Dermis blood vessel endothelial cell (primary cell): ENCODE measurements around the gene PDCD4. TPM values are rescaled to one million over a fixed set of nuclear protein-coding genes. Genes with fewer than 3 reads are reported as not detected.

Experiments
- DNase-seq: peaks from one replicate; pipeline ENCODE4 v3.0.0; 2010
- total RNA-seq: library from RNA; depleted of rRNA; stranded (reverse); fragments of >200 nt; gene quantifications from 2 replicates; pipeline ENCODE4 v1.2.3, GENCODE V29; 2014

Gene PDCD4
- total RNA-seq, 1 donor from 2014 or later, result 200 TPM

DNA sequence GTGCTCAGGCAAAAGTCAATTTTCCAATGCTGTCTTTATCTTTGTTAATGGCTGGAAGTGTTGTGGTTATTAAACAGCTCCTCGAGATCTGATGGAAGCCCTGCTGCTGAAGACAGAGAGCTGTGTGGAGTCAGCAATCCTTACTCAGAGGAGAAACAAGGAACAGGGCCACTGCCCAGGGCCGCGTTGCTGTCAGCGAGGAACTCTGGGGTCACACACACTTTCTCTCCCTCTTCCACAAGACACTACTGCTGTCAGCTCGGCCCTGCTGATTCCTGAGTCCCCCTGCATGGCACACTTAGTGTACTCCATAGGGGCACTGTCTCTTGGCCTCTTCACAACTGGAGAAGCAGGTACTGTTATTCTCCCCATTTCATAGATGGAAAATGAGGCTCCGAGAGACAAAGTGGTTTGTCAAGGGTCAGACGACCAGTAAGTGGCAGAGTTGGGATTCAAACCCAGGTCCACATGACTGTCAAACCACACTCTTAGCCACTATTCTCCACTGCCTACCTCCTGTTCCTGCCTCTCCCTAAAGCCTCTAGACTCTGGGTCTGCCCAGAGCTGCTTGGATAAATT is 29.3 kb upstream of the PDCD4 start:
- DNase-seq, result no peak

DNA sequence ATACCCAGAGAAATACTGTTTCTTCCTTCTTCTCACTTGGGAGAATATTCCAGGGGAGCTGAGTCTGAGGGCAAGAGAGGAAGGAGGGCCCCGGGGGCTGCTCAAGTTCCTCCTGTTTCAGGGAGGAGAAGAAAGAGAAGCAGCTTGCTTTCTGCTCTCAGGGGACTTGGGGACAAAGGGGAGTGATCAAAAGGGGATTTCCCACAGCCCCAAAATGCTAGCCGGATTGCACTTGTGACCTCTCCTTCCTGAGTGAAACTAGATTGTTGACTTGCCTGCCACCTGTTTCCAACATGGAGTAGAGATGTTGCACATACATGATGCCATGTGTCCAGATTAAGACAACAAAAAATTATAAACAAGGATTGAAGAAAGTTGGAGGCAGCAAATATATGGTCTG is 28.7 kb upstream of the PDCD4 start:
- DNase-seq, result no peak

DNA sequence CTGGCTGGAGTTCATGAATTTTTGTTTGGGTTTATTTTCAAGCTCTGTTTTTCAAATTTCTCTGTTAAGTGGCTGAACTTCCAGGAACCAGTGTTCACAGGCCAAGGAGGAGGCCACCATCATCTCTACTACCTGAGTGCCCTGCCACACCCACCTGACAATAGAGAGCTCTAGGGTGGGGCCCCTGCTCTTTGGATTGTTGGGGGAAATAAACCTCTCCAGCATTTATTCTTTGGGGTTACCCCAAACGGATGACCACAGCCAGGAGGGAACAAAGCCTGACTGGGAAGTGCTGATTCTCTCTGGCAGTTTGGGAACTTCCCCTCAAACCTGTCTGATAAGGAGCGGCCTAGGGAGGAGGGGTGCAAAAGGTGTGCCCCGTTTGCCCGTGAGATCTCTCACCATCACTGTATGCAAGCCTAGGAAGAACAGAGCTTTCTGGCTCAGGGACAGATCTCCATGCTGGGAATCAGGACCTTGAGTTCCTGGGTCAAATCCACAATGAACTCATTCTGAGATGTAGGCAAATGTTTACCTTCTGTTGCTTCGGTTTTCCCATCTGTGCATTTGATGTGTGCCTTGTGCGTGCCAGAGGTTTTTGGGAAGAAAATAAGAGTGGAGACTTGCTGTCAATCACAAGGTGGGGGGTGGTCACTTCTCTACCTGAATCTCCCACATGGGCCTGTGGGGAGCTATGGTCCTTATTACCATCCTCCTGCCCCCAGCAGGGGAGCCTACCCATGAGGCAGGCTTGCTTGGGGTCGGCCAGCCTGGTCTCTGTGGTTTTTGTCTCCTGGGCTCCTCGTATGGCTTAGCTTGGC is 27.7 kb upstream of the PDCD4 start:
- DNase-seq, result no peak

DNA sequence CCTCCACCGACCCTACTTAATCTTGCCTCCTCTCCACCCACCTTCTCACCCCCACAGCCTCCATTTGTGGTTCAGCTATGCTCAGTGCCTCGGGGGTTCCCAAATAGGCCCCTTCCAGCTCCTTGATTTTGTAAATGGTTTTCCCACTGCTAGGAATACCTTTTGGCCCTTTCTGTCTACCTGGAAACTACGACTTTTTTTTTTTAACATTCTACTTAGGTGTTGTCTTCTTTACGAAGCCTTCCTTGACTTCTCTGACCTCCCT is 27.2 kb upstream of the PDCD4 start:
- no peak for DNase-seq

DNA sequence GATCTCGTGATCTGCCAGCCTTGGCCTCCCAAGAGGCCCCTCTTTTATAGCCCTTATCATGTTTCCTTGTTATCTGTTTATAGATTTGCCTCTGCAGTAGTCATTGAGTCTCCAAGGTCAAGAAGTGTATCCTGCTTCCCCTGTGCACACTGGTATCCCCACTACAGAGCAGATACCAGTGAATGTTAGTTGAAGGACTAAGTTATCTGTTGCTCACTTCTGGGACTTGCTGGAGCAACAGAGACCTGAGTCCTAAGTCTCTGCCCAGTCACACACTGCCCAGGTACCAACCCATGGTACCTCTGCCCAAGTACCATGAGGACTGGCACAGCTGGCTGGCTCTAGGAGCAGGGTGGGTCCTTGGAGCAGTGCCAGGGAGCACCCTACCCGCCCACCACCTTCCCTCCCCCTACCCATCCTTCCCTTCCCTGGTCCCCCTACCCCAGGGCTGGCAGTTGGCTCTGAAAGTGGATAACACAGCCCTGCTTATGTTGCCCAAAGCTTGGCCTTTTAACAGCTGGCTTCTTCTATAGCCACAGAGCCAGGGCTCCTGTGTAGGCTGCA is 26.5 kb upstream of the PDCD4 start:
- no peak for DNase-seq

DNA sequence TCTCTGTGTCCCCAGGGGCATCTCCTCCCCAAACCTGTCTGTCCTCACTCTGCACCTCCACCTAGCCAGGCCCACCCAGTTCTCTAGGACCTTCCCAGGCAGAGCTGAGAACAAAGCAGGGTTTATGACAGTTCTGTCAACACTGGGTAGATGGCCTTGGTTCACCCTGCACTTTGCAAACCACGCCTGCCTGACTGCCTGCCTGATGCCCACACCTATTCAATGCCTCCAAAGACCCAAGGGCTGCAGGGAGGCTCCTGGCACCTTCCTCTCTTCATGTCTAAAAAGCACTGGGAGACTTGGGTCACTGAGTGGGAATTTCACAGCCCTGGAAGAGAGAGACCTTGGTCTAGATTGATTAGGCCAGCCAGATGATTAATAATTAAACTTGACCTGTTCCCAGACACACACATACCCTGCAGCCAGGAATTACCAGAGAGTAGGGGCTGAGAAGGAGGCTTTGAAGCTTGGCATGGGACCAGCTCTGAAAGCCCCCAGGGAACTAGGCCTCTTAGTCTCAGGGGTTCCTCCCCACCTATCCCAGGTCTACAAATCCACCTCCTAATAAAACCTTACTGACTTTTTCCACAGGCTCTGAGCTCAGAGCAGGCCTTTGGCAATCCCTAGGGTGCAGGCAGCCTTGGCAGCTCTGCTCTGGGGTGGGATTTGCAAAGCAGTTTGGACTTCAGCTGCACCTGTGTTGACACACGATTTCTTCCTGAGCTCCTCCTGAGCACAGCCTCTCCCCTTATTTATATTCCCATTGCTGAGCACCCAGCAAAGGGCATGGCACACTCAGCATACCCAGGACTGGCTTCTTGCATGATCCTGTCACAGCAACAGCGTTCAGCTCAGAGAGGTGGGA is 25.7 kb upstream of the PDCD4 start:
- no peak for DNase-seq

DNA sequence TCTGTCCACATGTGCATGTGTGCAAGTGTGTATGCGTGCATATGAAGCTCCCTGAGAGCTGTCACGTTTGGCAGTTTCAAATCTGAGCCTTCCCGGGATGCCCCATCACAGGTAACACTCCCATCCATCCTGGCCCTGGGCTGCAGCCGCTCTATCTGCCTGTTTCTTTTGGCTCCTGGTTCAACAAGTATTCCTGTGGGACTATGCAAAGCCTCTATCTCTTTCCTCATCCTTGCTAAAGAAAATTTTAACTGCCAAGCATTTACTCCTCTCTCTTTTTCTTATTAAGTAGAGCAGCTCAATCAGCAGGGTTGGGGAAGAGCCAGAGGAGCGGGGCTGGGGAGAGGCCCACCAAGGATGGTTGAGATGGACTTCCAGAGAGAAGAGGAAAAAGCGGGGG is 24.4 kb upstream of the PDCD4 start:
- no peak for DNase-seq

DNA sequence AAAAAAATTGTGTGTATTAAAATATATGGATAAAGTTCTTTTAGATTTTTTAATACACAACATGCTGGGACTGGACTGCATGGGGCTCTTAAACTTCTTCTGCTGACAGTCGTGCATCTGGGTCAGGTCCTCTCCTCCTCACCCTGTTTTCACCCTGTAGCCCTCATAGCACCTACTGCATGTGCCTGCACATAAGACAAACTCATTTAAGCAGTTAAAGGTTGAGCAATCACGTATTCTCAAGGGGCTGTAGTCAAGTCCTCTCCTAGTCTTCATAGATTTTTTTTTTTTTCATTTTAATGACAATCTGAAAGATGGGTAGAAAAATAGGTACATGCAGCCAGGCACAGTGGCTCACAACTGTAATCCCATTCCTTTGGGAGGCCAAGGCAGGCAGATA is 23.6 kb upstream of the PDCD4 start:
- no peak for DNase-seq

DNA sequence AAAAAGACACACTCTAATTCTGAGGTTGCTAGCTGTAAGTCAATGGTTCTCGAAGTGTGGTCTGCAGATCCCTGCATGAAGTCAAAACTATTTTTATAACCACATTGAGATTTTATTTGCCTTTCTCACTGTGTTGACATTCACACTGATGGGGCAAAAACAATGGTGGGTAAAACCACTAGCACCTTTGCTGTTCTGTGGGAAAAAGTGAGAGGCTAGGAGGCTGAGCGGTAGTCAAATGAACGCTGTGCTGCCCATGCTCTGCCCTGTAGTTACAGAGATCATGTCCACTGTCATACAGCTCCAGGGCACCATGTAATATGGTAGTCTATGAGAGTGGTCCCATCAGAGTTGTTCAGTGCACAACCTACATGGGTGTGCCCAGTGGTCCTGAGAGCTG is 21.6 kb upstream of the PDCD4 start:
- no peak for DNase-seq

DNA sequence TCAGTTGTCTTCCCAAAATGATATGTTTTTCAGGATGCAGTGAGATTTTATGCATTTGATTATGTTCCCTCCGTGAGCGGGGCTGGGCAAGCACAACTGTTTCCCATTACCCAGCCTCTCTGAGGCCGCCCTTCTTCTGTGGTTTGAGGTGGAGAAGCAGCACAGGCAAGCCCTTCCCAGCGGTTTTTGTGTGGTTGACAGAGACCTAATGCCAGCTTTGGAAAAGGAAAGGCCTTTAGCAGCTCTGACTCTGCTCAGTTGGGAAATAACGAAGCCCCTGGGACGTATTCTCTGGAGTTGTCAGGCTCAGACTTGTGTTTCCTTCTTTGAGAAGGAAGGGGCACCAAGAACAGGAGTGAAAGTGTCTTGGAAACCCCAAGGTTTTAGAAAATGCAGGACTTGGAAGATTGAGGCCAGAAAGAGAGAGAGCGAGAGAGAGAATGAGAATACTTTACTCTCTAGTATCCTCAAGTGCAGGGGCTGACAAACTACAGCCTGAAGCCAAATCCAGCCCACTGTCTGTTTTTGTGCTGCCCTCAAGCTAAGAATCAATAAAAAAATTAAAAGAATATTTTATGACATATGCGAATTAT is 20.6 kb upstream of the PDCD4 start:
- DNase-seq, result no peak

DNA sequence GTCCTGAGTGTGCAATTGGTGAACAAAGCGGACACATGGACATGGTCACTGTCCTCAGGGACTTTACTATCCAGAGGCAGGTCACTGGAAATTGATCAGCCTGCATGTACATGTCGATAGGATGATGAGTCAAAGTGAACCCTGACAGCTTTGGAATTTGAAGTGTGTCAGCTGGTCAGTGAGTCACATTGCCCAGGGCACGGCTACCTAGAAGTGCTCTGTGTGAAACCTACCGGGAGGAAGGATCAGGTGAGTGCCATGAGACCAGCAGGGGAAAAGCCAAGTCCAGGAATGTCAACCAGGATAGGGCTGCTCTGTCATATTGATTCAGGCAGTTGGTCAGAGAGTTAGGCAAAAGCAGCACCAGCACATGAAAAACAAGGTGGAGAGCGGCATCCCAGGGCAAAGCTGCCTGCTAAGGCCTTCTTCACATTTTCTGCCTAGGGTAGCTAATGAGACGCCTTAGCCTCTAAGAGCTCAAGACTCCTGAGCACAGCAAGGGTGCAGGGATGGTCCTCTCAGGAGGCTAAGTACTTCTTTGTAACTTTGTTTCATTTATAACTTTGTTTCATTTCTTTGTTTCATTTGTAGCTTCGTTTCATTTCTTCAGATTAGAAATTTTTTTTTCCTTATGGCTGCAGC is 19.4 kb upstream of the PDCD4 start:
- no peak for DNase-seq

DNA sequence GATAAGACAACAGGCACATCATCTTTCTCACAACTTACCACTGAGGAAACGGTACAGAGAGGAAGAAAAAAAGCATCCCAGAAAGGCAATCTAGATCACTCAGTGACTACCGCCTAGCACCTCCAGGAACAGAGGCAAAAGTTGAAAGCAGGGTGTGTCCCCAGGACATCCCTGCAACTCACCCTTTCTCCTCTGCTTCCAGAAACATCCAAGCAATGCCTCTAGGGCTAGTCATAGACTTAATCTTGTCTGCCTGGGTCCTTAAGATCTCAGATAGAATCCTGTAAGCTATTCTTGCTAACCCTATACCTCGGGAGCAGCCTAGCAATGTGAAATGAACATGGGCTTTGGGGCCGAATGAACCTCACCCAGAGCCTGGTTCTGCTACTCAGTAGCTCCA is 18.8 kb upstream of the PDCD4 start:
- no peak for DNase-seq

DNA sequence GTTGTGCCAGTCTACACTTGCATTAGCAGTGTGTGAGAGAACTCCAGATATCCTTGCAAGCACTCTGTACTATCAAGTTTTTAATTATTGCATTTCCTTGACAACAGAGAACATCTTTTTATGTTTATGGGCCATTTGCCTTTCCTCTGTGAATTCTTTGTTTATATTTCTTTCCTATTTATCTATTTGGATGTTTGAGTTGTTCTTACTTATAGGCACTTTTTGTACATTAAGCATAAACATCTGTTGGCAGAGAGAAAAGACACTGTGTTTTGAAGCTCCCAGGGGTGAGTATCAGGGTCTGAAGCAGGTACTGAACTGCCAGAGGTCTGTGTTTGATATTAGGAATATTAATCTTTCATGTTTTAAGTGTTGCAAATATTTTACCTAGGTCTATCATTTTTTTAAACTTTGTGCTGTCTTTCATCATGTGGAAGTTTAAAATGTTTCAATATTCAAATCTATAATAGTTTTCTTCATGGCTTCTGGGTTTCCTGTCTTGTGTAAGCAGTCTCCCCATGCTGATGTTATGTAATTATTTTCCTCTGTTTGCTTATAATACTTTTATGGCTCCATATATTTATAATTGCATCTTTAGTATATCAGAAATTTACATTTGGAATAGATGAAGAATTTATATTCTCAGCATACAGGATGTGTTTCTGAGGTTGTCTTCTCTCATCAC is 17.7 kb upstream of the PDCD4 start:
- no peak for DNase-seq

DNA sequence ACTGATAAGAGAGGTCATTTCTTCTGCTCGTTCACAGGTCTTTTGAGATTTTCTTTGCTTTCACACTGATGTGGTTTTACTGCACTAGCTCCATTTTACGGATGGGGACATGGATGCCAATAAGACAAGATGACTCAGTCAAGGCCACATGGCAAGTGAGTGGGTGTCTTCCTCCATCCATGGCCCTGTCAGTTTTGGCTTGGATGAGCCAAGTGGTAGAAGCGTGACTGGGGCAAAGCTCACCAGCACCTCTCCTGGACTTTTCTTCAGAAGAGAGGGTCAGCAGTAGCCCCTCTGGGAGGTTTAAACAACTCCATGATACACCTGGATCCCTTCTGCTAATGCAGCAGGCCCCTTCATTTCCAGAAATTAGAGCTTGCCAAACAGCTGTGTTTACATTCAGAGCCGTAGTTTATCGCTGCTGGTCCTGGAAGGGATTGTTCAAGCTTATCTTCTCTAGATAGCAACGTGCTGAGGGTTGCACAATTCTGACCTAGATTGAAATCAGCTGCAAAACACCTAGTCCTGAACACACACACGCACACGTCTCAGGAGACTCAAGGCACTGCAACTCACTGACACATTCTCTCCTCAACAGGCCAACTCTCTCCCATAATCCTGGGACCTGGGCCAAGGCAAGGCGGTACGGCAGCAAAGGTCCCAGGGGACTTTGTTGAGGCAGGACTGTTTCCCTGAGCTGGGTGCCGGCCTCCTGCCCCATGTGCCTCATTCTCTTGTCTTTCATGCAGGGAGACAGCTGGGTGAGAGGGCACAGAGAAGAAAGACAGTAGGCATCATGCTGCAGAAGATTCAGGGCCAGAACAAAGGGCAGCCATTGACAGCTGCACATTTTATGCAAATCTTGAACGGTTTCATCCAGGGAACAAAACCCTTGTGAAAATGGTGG is 14.2 kb upstream of the PDCD4 start:
- no peak for DNase-seq

DNA sequence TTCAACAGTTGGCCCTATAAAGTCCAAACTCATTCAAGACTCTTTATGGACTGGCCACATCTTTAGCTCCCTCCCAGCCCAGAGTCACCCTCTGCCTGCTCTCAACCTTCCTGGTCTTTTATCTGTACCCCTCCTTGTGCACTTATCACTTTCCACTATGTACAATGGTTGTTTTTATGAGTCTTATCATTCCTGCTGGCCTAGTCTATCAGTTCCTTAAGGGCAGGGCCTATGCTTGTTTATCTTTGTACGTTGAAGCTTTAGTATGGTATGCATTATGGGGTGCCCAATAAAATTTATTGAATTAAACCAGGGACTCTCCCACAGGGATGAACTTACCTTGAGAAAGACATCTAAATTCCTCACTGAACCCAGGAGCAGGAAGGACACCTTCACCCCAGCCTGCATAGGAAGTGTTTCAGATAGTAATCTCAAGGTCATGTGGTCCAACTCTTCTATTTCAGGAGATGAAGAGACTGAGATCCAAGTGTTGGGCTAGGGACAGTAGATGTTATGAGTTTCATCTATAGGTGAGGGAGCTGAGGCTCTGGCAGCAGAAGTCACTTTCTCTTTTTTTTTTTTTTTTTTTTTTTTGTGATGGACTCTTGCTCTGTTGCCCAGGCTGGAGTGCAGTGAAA is 13.3 kb upstream of the PDCD4 start:
- DNase-seq, result no peak

DNA sequence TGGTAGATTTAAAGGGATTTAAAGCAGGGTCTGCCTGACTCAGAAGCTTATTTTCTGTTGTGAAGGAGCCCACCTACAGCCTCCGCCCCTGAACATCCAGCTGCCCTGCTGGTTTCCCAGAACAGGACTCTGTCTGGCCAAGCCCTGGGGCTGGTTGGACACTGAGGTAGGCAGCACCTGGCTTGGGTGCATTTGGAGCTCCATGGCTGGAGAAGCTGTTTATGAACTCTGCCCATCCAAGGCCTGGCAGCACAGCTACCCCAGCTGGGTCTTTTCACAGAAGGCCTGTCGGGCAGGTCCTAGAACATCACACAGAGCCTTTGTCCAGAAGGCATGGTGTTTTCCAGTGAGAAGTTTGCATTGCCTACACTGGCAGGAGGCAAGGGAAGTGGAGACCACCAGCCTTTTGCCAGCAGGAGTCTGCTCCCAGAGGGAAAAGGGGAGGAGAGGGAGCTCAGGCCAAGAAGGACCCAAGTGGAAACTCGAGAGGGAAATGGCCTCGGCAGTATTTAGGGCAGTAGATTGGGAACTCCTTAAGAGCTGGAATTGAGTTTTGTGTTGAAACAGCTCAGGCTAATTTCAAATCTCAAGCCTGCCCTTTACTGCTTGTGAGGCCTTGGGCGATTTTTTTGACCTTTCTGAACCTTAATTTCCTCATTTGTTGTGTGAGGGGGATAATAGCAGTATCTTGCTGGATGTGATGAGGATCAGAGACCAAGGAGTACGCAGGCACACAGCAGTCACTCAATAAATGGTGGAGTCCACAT is 12.3 kb upstream of the PDCD4 start:
- no peak for DNase-seq

DNA sequence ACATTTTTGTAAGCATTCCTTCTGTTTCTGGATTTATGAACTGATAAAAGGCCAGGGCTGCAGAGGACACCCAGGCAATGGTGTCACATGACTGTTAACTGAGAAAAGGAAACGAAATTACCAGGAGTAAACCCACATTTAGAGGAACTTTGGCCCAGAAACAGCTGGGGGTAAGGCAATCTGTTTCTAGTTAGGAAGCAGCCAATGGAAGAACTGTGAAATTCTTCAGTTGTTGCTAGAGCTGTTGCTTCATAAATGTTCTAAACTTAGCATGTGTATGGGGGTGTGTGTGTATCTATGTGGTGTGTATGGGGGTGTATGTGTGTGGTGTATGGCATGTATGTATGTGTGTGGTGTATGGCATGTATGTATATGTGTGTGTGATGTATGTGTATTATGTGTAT is 11.8 kb upstream of the PDCD4 start:
- DNase-seq, result no peak

DNA sequence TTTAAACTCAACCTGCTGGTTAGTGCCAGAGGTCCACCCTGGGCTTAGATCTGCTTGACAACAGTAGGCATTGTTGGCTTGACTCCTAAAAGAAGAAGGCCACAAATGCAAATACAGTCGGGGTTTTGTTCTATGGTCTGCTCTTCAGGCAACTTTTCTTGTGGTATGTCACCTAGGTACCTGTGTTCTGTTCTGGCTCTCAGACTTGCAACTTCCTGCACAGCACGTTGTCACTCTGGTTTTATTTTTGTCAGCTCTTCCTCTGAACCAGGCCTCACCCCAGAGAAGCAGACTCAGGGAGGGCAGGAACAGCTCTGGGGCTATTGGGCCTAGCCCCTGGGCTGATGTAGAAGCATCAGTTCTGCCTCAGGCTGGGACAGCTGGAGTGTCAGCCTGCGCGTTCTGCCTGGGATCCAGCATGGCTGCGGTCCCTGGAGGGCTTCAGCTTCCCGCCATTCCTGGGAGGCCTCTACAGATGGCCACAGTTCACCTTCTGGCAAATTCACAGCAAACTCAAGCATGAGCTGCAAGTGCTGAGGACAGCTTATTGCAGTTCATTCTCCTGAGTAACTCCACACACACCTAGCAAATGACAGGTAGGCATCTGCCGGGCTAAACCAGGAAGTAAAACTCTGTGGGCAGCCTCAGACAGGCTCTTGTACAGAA is 11.0 kb upstream of the PDCD4 start:
- DNase-seq, result no peak

DNA sequence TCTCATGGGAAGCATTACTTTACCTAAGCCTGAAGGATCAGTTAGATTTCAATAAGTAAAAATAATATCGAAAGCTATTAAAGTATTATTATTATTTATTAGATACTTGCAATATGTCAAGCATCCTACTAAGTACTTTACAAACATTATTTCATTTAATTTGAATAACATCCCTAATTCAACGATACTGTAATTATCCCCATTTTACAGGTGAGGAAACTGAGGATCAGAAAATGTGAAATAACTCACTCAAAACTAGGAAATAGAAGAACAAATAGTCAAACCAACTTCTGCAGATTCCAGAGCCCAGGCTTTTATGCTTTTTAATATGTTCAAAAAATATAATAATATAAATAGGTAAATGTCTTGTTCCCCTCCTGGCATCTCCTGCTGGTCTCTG is 10.3 kb upstream of the PDCD4 start:
- DNase-seq, result no peak
